Body of pancreas (tissue), 4 donors: Measurements from ENCODE around the gene ACOD1.

Source experiments
- CTCF ChIP-seq, 7 experiments: fragments of 450-650 bp in 4 of 7; fragments of 200-600 bp in 3 of 7; sonication (generic) in 3 of 7; IDR thresholded peaks; one replicate each; pipeline ENCODE4 v1.5.1; 2016 to 2019; ENCODE audit warnings: antibody characterized with exemption in 7 of 7
- POLR2A ChIP-seq, 3 donors: fragments of 450-650 bp; IDR thresholded peaks; one replicate each; pipeline ENCODE4 v1.6.1; 2016; ENCODE audit warnings: antibody characterized with exemption in 3 of 3, mild to moderate bottlenecking in 2 of 3

- TF ChIP-seq POLR2A (IDR thresholded peaks at IDR 0.05) (no peak), CTCF (IDR thresholded peaks at IDR 0.05) (no peak)
These were observed 28.2 kb downstream of the ACOD1 start for GRCh38 chr13:76976490-76976889.
